CD14-positive monocyte (primary cell): ENCODE results near the gene NMNAT3. TPM values are rescaled to one million over a fixed set of nuclear protein-coding genes. Genes with fewer than 3 reads are reported as not detected.

Experiments used
- DNase-seq, 3 donors: peaks; one replicate each; pipeline ENCODE4 v3.0.0-alpha.2; 2011 to 2022
- H2AFZ ChIP-seq: 2 replicates; pipeline ENCODE4 v1.6.0; 2012; ENCODE audit warnings: mild to moderate bottlenecking, low read depth, low read length, inconsistent platforms; ENCODE audit not compliant: insufficient read depth, poor library complexity, severe bottlenecking
- H3K27ac ChIP-seq, 2 donors: 1 replicate in 1 of 2; 2 replicates in 1 of 2; pipeline ENCODE4 v1.5.1; 2012 to 2013; ENCODE audit warnings: low read length in 2 of 2, control low read depth in 1 of 2, inconsistent platforms in 1 of 2, low read depth in 1 of 2, mild to moderate bottlenecking in 1 of 2
- H3K27me3 ChIP-seq, 2 donors: one replicate each; pipeline versions ENCODE4 v1.6.0 to v1.6.1; 2011 to 2013; ENCODE audit warnings: low read length in 2 of 2; ENCODE audit not compliant: control insufficient read depth in 2 of 2, insufficient read depth in 2 of 2
- H3K36me3 ChIP-seq, 2 donors: replicated peaks in 1 of 2; 1 replicate in 1 of 2; 2 replicates in 1 of 2; pipeline versions ENCODE4 v1.5.1 to v1.6.1; 2012 to 2013; ENCODE audit warnings: low read length in 2 of 2, control low read depth in 1 of 2, inconsistent platforms in 1 of 2, mild to moderate bottlenecking in 1 of 2; ENCODE audit not compliant: insufficient read depth in 2 of 2, control insufficient read depth in 1 of 2
- H3K4me1 ChIP-seq, 2 donors: 1 replicate in 1 of 2; 2 replicates in 1 of 2; pipeline versions ENCODE4 v1.5.1 to v1.6.1; 2012 to 2013; ENCODE audit warnings: low read length in 2 of 2, control low read depth in 1 of 2, inconsistent platforms in 1 of 2, mild to moderate bottlenecking in 1 of 2, moderate library complexity in 1 of 2; ENCODE audit not compliant: insufficient read depth in 2 of 2, control insufficient read depth in 1 of 2
- H3K4me2 ChIP-seq: replicated peaks from 2 replicates; pipeline ENCODE3; 2012; ENCODE audit warnings: low read length, moderate library complexity, mild to moderate bottlenecking; ENCODE audit not compliant: poor library complexity, severe bottlenecking; ENCODE audit errors: extremely low read depth
- H3K4me3 ChIP-seq, 3 experiments: fragments of 200-600 bp in 1 of 3; sonication (generic) in 1 of 3; replicated peaks in 1 of 3; 1 replicate in 2 of 3; 2 replicates in 1 of 3; pipeline ENCODE4 v1.5.1; 2011 to 2013; ENCODE audit warnings: low read length in 3 of 3, mild to moderate bottlenecking in 3 of 3, control low read depth in 2 of 3, low read depth in 2 of 3, inconsistent platforms in 1 of 3, moderate library complexity in 1 of 3
- H3K79me2 ChIP-seq: 2 replicates; pipeline ENCODE4 v1.6.0; 2012; ENCODE audit warnings: mild to moderate bottlenecking, control low read depth, inconsistent platforms, low read length, moderate library complexity; ENCODE audit not compliant: insufficient read depth
- H3K9ac ChIP-seq: 2 replicates; pipeline ENCODE4 v1.6.0; 2017; ENCODE audit warnings: low read length, mild to moderate bottlenecking; ENCODE audit not compliant: insufficient read depth, poor library complexity, severe bottlenecking
- H3K9me3 ChIP-seq, 2 donors: replicated peaks in 1 of 2; 1 replicate in 1 of 2; 2 replicates in 1 of 2; pipeline versions ENCODE4 v1.5.1 to v1.6.1; 2012 to 2013; ENCODE audit warnings: low read length in 2 of 2, control low read depth in 1 of 2; ENCODE audit not compliant: control insufficient read depth in 1 of 2, insufficient read depth in 1 of 2
- H4K20me1 ChIP-seq: 2 replicates; pipeline ENCODE4 v1.6.0; 2012; ENCODE audit warnings: mild to moderate bottlenecking, low read length, control low read depth, moderate library complexity; ENCODE audit not compliant: insufficient read depth
- H3K27ac Mint-ChIP-seq, 7 donors: one replicate each; pipeline ENCODE4 v1.8.0; 2020; ENCODE audit warnings: mild to moderate bottlenecking in 7 of 7, mixed read lengths in 7 of 7, moderate library complexity in 6 of 7, inconsistent platforms in 2 of 7
- H3K27me3 Mint-ChIP-seq, 3 donors: one replicate each; pipeline ENCODE4 v1.8.0; 2021 to 2022; ENCODE audit warnings: low read depth in 3 of 3, mild to moderate bottlenecking in 3 of 3, mixed read lengths in 3 of 3, moderate library complexity in 3 of 3, inconsistent platforms in 1 of 3
- H3K36me3 Mint-ChIP-seq, 2 donors: one replicate each; pipeline ENCODE4 v1.8.0; 2020; ENCODE audit warnings: mixed read lengths in 2 of 2, inconsistent platforms in 1 of 2, mild to moderate bottlenecking in 1 of 2
- H3K4me1 Mint-ChIP-seq: one replicate; pipeline ENCODE4 v1.8.0; 2020; ENCODE audit warnings: mild to moderate bottlenecking, mixed read lengths
- H3K4me3 Mint-ChIP-seq, 2 donors: one replicate each; pipeline ENCODE4 v1.8.0; 2020; ENCODE audit warnings: mild to moderate bottlenecking in 2 of 2, mixed read lengths in 2 of 2, moderate library complexity in 1 of 2
- H3K9me3 Mint-ChIP-seq, 7 donors: one replicate each; pipeline ENCODE4 v1.8.0; 2020 to 2022; ENCODE audit warnings: mixed read lengths in 7 of 7, mild to moderate bottlenecking in 6 of 7, moderate library complexity in 6 of 7, inconsistent platforms in 2 of 7
- CTCF ChIP-seq: fragments of 200-600 bp; IDR thresholded peaks from one replicate; pipeline ENCODE4 v1.8.0; 2022; ENCODE audit warnings: antibody characterized with exemption, mild to moderate bottlenecking
- WGBS: methylation state at CpG from one replicate; pipeline ENCODE4 v1.1.5; 2013; ENCODE audit warnings: missing lambda C conversion rate; ENCODE audit not compliant: insufficient coverage; 5-methylcytosine and 5-hydroxymethylcytosine counted together
- intact Hi-C, 2 donors: fragments of 100-400 bp; cut with micrococcal nuclease; formaldehyde crosslinking; loops; one replicate each; pipeline versions ENCODE4 v1.15.0 to v1.15.1; 2023
- polyA plus RNA-seq, 3 donors: library from polyadenylated mRNA; depleted of rRNA in 1 of 3; unstranded in 2 of 3; stranded (reverse) in 1 of 3; fragments of 300-500 nt in 2 of 3; fragments of >200 nt in 1 of 3; fragmentation: Illumina TruSeq in 2 of 3; gene quantifications; 1 replicate in 2 of 3; 2 replicates in 1 of 3; pipeline ENCODE4 v1.2.3, GENCODE V29; 2012 to 2021

The NMNAT3 gene
- polyA plus RNA-seq, 3 donors = 1.4 to 5.7 (median 2.9) TPM

GRCh38 chr3:139519998-139520737, 157.6 kb downstream of the NMNAT3 start:
- Mint-ChIP-seq H3K36me3 (no peaks in the 10 kb centered on the region), H3K9me3 (peaks cover 0 to 2% (median 0%) of the 10 kb centered on the region in 7 donors), H3K4me1 (peaks cover 24% of the 10 kb centered on the region), H3K27ac (peak overlapping the region in 5 of 7 donors; percentile 32 to 81 (median 68)), H3K4me3 (no peak overlapping the region), H3K27me3 (peaks cover 0 to 3% (median 3%) of the 10 kb centered on the region in 3 donors)
- Histone ChIP-seq H3K9ac (no peak overlapping the region), H3K36me3 (no peaks in the 10 kb centered on the region), H3K27me3 (no peaks in the 10 kb centered on the region), H2AFZ (no peak overlapping the region), H3K4me3 (no peak overlapping the region), H3K4me1 (peaks cover 18 to 24% of the 10 kb centered on the region in 2 donors), H3K9me3 (no peaks in the 10 kb centered on the region), H3K79me2 (no peaks in the 10 kb centered on the region), H3K4me2 (no peak overlapping the region), H3K27ac (no peak overlapping the region), H4K20me1 (no peaks in the 10 kb centered on the region)
- TF ChIP-seq CTCF = peak; percentile 46
- peak; percentile 38 to 55 (median 39) for DNase-seq
- 93% methylated on average over 2 of the region's 7 CpGs for WGBS
- intact Hi-C loops = no loop called here

- Histone ChIP-seq H3K27ac (no peak overlapping the region), H3K4me3 (no peak overlapping the region), H3K9me3 (no peaks in the 10 kb centered on the region), H3K27me3 (no peaks in the 10 kb centered on the region), H4K20me1 (no peaks in the 10 kb centered on the region), H3K79me2 (no peaks in the 10 kb centered on the region), H3K9ac (no peak overlapping the region), H3K36me3 (no peaks in the 10 kb centered on the region), H3K4me2 (no peak overlapping the region), H2AFZ (no peak overlapping the region), H3K4me1 (peaks cover 18 to 24% of the 10 kb centered on the region in 2 donors)
- Mint-ChIP-seq H3K27me3 (peaks cover 0 to 5% (median 4%) of the 10 kb centered on the region in 3 donors), H3K9me3 (peaks cover 0 to 2% (median 0%) of the 10 kb centered on the region in 7 donors), H3K36me3 (no peaks in the 10 kb centered on the region), H3K27ac (peak overlapping the region in 4 of 7 donors; percentile 26 to 81 (median 50)), H3K4me3 (no peak overlapping the region), H3K4me1 (peaks cover 24% of the 10 kb centered on the region)
- DNase-seq = no peak
- intact Hi-C loops = no loop called here
- WGBS = 98% methylated on average over 9 of the region's 9 CpGs
- no peak for TF ChIP-seq CTCF
Observed at GRCh38 chr3:139518926-139519842, 158.6 kb downstream of the NMNAT3 start.
